Testis (tissue), 3 donors: Measurements from ENCODE around the gene THOC6. TPM values are rescaled to one million over a fixed set of nuclear protein-coding genes. Genes with fewer than 3 reads are reported as not detected.

Source experiments
- DNase-seq: peaks from one replicate; pipeline ENCODE4 v3.0.0-alpha.2; 2019
- H3K27ac ChIP-seq, 2 donors: fragments of 200-600 bp; sonication (generic); one replicate each; pipeline ENCODE4 v1.5.1; 2019
- H3K27me3 ChIP-seq: fragments of 200-600 bp; sonication (generic); one replicate; pipeline ENCODE4 v1.5.1; 2019
- H3K36me3 ChIP-seq: fragments of 200-600 bp; sonication (generic); one replicate; pipeline ENCODE4 v1.5.1; 2017; ENCODE audit warnings: low read depth; ENCODE audit errors: missing control alignments
- H3K4me1 ChIP-seq: fragments of 200-600 bp; sonication (generic); one replicate; pipeline ENCODE4 v1.5.1; 2019
- H3K4me3 ChIP-seq, 2 donors: fragments of 200-600 bp; sonication (generic); one replicate each; pipeline ENCODE4 v1.5.1; 2017 to 2019
- H3K9me3 ChIP-seq: fragments of 200-600 bp; sonication (generic); one replicate; pipeline ENCODE4 v1.5.1; 2017
- POLR2A ChIP-seq: fragments of 450-650 bp; IDR thresholded peaks from one replicate; pipeline ENCODE4 v1.6.1; 2017; ENCODE audit warnings: antibody characterized with exemption, mild to moderate bottlenecking, moderate library complexity
- WGBS, 2 donors: methylation state at CpG; one replicate each; pipeline ENCODE4 v1.1.5; 2018; 5-methylcytosine and 5-hydroxymethylcytosine counted together
- intact Hi-C: fragments of 100-400 bp; cut with DNase I; formaldehyde crosslinking; loops from one replicate; pipeline ENCODE4 v1.15.1; 2023; ENCODE audit warnings: low total_unique reads
- polyA plus RNA-seq: library from polyadenylated mRNA; stranded (reverse); fragments of 350-450 nt; fragmentation: Illumina TruSeq; extraction: RNeasy Lipid Tissue Mini Kit (QIAGEN cat#74804); gene quantifications from one replicate; pipeline ENCODE4 v1.2.3, GENCODE V29; 2014; ENCODE audit warnings: low read depth, low replicate concordance; ENCODE audit not compliant: insufficient read depth
- total RNA-seq, 2 donors: library from RNA; depleted of rRNA; stranded (reverse); fragments of >200 nt; gene quantifications; one replicate each; pipeline ENCODE4 v1.2.3, GENCODE V29; 2016
- TF ChIP-seq, protein P1 (sequence below), 3 experiments: fragments of 450-650 bp in 2 of 3; fragments of 200-600 bp in 1 of 3; sonication (generic) in 1 of 3; IDR thresholded peaks; one replicate each; pipeline ENCODE4 v1.5.1; 2016 to 2019; ENCODE audit warnings: antibody characterized with exemption in 3 of 3, mild to moderate bottlenecking in 2 of 3, moderate library complexity in 1 of 3

THOC6 gene
- total and polyA plus RNA-seq, 3 donors from 2014 or later: 17.3 to 27.3 (median 19.6) TPM

DNA sequence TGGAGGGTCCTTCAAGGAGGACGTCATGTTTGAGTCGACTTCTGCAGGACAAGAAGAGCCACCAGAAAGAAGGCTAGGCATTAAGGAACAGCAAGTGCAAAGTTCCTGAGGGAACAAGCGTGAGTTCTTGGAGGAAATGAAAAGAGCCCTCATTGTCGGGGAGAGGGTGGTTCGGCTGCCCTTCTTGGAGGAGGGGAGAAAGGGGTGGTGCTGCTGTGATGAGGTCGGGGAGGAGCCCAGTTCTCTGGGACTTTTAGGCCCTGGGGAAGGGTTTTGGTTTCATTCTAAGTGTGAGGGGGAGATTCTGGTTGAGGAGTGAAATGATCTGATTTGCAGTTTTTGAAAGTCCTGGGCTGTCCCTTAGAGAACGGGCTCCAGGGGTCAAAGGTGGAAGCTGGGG lies 8.8 kb downstream of the THOC6 start:
- peak overlapping the region in 1 of 2 donors; percentile 16 for H3K27ac ChIP-seq
- H3K9me3 ChIP-seq: no peaks in the 10 kb centered on the region
- intact Hi-C loops: no loop called here
- H3K36me3 ChIP-seq: no peaks in the 10 kb centered on the region
- DNase-seq: no peak
- H3K4me1 ChIP-seq: no peaks in the 10 kb centered on the region
- no peak for TF ChIP-seq POLR2A
- TF ChIP-seq, protein P1, sequence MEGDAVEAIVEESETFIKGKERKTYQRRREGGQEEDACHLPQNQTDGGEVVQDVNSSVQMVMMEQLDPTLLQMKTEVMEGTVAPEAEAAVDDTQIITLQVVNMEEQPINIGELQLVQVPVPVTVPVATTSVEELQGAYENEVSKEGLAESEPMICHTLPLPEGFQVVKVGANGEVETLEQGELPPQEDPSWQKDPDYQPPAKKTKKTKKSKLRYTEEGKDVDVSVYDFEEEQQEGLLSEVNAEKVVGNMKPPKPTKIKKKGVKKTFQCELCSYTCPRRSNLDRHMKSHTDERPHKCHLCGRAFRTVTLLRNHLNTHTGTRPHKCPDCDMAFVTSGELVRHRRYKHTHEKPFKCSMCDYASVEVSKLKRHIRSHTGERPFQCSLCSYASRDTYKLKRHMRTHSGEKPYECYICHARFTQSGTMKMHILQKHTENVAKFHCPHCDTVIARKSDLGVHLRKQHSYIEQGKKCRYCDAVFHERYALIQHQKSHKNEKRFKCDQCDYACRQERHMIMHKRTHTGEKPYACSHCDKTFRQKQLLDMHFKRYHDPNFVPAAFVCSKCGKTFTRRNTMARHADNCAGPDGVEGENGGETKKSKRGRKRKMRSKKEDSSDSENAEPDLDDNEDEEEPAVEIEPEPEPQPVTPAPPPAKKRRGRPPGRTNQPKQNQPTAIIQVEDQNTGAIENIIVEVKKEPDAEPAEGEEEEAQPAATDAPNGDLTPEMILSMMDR (IDR thresholded peaks at IDR 0.05): no peak
- no peaks in the 10 kb centered on the region for H3K27me3 ChIP-seq
- H3K4me3 ChIP-seq: no peak overlapping the region
- WGBS, 2 donors: 33 to 42% methylated on average over 7 of the region's 7 CpGs

DNA sequence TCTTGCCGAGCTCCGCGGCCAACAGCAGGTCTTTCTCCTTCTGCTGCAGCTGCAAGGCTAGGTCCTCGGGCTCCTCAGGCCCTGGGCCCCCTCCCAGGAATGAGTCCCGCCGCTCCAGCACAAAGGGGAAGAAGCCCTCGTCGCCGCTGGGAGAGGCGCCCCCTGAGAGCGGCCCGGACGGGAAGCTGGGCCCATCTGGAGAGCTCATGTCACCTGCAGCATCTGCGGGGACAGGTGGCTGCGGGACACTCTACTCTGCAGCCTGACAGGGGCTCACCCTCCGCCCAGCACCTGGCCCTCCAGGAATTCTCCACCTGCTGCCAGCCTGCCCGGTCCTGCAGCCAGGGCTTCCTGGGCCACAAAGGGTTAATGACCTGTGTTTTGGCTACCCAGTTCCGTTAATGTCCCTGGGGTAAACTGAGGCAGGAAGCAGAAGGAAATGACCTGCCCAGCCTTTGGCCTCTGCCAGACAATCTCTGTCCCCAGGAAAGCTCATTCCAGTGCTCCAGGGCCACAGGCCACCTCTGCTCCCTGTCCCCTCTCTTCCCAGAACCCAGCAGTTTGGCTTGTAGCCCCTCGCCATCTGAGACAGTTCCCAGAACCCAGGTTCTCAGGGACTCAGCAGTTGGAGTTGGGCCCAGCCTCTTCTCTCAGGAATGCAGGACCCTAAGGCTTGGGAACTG lies 11.6 kb downstream of the THOC6 start:
- no peak for TF ChIP-seq POLR2A
- TF ChIP-seq, protein P1 (IDR thresholded peaks at IDR 0.05): no peak
- 38 to 55% methylated on average over 6 to 19 of the region's 19 CpGs for WGBS, 2 donors
- Histone ChIP-seq H3K27ac (no peak overlapping the region), H3K27me3 (no peaks in the 10 kb centered on the region), H3K36me3 (no peaks in the 10 kb centered on the region), H3K4me3 (no peak overlapping the region), H3K9me3 (no peaks in the 10 kb centered on the region), H3K4me1 (no peaks in the 10 kb centered on the region)
- DNase-seq: no peak
- intact Hi-C loops: no loop called here

DNA sequence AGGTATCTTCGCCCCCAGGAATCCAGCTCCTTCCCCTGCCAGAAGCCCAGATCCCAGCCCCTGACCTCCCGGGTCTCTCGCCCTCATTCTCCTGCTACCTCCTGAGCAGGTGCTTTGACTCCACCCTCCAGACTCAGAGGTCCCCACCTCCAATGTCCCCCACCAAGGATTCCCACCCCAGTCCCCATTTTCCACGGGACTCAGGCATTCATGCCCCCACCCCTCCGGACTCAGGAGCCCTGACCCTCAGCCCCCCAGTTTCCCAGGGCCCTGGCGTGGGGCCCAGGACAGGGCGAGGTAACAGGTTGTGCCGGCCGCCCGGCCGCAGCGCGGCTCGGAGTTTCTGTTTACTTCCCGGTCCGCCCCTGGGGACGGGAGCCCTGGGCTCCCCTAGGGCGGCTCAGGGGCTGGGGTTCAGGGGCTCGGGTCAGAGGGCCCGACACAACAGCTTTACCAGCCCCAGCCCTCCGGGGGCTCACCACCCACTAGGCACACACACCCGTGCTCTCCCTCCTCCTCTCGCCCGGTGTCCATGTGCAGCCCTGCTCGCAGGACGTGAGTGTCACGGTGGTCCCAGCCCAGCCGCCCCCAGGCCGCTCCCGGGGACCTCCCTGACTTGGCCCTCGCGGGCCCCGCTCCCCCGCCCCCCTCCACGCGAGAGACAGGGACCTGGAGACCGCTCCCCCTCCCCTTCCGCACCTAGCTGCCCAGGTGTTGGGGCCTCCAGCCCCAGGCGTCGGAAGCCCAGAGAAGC lies 12.3 kb downstream of the THOC6 start:
- intact Hi-C loops: no loop called here
- no peaks in the 10 kb centered on the region for H3K27me3 ChIP-seq

DNA sequence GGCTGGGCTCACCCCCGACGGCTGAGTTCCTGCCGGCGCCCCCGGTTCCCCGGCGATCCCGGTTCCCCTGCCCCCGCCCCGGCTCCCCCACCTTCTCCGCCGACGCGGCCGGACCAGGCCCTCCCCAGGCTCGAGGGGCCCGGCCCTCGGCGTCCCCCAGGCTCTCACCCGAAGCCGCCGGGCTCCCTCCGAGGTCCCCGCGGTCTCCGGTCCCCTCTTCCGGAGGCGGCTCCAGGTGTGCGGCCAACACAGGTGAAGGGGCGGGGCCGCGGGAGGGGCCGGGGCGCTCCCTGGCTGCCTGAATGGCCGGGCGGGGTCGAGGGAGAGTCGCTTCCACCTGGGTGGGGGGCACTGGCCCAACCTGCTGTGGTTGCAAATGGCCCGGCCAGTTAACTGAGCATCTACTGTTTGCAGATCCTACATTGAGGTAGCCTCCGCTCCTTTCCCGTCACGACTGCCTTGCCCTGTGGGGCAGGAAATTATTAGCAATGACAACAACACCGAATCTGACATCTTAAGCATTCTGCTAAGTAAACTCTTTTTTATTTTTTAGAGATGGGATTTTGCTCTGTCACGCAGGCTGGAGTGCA lies 13.0 kb downstream of the THOC6 start, which contains the start of gene BICDL2:
TSS of gene BICDL2 (minus strand) at position 219 of the 590 bp plus-strand sequence. CDS start 1,448 bp downstream, outside the sequence.
- TF ChIP-seq, protein P1 (IDR thresholded peaks at IDR 0.05): no peak
- no peak for TF ChIP-seq POLR2A
- H3K9me3 ChIP-seq: no peaks in the 10 kb centered on the region
- H3K36me3 ChIP-seq: no peaks in the 10 kb centered on the region
- H3K4me3 ChIP-seq: peak within 1 kb of the TSS in 1 of 2 donors; percentile 17
- no peak for DNase-seq
- intact Hi-C loops: no loop called here
- no peaks in the 10 kb centered on the region for H3K27me3 ChIP-seq
- H3K4me1 ChIP-seq: no peaks in the 10 kb centered on the region
- 8 to 28% methylated on average over 10 to 29 of the region's 44 CpGs for WGBS, 2 donors
- no peak within 1 kb of the TSS for H3K27ac ChIP-seq

More for the DNA sequence above, 12.3 kb downstream of the THOC6 start:
- WGBS, 2 donors: 5 to 6% methylated on average over 7 to 25 of the region's 40 CpGs
- H3K9me3 ChIP-seq: no peaks in the 10 kb centered on the region
- no peak for DNase-seq
- H3K27ac ChIP-seq: no peak overlapping the region
- no peaks in the 10 kb centered on the region for H3K4me1 ChIP-seq
- no peaks in the 10 kb centered on the region for H3K36me3 ChIP-seq
- no peak for TF ChIP-seq POLR2A
- TF ChIP-seq, protein P1 (IDR thresholded peaks at IDR 0.05): no peak
- H3K4me3 ChIP-seq: peak overlapping the region in 1 of 2 donors; percentile 17
